ENCODE data around the gene ST6GALNAC3.

ST6GALNAC3 gene

DNA sequence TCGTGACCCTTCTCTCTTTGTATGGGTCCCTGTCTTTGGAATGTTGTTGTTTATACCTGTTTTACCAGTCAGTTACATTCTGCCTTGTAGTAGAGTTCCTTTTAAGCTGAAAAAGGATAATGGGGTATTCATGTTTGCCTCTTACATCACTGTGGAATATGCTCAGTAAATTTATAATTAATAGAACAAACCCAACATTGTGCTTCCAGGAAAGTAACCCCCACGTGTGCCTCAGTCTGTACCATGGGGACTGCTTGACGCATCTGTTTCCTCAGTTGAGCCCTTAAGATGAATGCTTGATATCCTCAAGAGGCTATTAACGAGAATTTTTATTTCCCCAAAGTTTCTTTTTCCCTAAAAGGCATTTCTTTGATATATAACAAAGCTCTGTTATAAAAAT, 73.4 kb downstream of the ST6GALNAC3 start:
- no peak for DNase-seq

DNA sequence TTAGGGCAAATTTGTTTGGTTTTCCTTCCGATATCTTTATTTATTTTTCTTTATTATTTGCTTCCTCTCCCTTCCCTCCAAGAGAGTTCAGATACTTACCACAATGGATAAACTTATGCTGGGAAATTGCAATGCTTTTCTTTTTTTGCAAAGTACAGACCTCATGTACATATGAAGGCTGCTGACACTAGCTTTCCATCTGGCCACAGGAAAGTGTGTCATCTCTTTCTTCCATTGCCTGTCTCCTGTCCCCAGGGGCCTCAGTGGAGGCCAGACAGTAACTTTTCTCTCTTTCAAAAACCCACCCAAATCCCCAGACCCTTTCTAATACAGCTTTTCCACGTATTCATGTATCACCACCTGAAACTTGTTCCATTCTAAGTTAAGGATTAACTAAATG, 73.9 kb downstream of the ST6GALNAC3 start:
- no peak for DNase-seq

DNA sequence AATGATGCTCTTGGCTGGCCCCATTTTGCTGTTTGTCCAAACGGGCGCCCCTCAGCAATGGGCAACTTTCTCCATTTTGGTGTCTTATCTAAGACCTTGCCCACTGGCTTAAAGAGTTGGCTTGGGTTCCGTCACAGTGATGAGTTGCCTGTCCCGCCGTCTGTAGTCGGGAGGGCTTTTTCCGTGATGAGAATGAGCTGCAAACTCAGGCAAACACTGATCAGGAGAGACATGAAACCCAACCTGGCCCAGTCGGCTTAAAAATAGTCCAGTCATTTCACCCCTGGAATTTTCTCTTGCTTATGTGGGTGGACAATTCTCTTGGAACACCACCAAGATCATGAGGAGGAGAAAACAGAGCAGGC, 79.3 kb downstream of the ST6GALNAC3 start:
- no peak for DNase-seq

DNA sequence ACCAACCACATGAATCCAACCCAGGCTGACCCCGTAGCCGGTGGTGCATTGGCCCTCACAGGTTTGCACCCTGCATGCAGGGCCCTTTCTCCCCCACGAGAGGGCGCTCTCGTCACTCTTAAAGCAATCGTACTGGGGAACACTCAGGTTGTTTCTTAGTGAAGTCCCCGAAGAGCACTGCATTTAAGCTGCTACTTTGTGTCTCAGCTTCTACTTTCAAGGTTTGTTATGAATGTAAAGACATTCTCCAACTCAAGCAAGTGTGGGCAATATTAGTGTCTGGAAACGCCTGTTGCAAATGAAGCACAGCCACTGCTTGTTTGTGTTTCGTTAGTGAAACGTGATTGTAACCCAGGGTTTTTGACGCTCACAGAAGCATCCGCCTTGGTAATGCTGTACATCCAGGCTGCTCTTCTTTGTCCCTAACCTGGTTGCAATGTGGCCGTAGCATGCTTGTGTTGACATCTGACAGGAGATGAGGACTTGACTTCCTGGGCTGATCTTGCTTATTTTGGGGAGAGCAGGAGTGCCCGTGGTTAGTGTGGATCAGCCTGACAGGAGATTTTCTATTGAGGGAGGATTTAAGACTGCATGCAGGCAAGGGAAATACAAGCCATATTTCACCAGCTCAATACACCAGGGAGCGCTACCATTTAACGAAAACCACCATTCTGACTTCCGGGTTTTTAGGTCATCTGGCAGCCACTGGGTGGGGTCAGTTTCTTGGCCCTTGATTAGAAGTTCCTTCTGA, 79.8 kb downstream of the ST6GALNAC3 start:
- DNase-seq, result peak; percentile 69

DNA sequence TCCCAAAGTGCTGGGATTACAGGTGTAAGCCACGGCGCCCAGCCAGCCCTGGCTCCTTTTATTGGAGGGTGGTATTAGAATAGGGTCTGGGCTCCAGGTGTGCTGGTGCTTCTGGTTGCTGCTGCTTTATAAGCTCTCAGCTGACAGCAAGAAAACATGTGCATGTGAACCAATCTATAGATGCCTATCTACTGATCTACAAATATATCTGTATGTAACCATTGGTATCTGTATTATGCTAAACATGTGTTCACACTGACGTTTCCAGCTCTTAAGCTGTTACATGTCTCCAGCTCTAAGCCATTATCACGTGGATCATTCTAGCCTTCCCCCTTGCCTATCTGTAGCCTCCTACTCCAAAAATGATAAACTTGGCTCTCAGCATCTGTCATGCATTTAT, 82.4 kb downstream of the ST6GALNAC3 start:
- DNase-seq, result no peak

DNA sequence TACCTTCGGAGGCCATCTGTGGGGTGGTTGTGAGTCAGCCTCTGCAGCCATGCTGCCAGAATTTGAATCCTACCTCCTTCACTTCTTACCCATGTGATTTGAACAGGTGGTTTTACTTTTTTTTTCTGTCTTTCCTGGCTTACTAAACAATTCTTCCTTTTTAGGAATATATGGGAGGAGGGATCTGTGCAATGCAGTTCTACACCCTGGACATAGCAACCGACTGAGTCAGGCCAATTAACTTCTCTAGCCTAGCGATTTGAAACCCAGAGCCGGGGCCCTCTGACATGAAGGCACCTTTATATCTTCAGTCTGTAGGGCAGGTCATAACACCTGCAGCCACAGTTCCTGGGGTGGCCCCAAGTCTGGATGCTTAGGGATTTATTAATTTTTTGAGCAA, 83.6 kb downstream of the ST6GALNAC3 start:
- DNase-seq, result no peak

DNA sequence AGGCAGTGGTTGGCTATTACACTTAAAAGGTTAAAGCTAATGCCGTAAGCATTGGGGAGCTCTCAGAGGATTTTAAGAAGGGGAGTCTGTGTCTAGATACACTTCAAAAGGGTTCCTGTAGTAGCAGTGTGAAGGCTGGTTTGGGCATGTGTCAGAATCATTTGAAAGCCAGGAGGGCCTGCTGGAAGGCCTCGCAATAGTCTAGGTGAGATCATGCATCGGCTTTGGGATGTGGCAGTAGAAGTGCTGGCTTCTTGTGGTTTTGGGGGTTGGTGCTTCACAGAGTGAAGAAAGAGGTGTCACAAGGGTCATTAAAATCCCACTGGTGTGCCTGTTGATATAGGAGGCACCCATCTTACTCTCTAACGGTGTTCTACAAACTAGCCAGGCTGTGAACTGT, 85.7 kb downstream of the ST6GALNAC3 start:
- no peak for DNase-seq

DNA sequence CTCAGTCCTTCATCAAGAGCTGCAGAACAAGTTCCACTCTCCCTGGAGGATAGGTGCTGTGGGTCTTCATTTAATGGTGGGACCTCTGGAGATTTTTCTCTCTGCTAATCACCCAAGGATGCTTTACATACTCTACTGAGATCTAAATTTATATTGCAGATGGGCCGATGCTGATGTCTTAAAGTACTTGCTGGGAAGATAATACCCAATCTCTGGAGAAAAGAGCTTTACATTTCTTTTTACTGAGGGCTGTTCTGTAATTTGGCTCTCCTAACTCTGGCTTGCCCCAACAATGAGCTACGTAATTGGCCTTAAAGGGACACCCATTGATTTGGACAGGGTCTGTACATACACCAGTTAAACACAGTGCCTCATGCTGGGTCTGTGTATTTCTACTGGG, 86.9 kb downstream of the ST6GALNAC3 start:
- no peak for DNase-seq

DNA sequence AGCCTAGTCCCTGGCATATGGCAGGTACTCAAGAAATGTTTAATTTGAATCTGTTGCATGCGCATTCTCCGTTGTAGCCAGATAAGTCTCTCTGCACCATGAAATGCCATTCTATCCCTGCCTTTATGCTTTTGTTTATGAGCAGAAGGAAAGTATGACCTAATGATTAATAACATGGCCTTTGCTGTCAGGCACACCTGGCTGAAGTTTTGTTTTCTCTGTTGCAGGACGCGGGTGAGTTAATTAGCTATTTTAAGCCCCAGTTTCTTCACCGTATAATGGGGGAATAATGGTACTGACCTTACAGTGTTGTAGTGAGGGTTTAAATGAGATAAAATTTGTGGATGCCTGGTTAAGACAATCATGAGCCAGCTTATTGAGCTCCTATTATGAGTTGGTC, 87.7 kb downstream of the ST6GALNAC3 start:
- no peak for DNase-seq

DNA sequence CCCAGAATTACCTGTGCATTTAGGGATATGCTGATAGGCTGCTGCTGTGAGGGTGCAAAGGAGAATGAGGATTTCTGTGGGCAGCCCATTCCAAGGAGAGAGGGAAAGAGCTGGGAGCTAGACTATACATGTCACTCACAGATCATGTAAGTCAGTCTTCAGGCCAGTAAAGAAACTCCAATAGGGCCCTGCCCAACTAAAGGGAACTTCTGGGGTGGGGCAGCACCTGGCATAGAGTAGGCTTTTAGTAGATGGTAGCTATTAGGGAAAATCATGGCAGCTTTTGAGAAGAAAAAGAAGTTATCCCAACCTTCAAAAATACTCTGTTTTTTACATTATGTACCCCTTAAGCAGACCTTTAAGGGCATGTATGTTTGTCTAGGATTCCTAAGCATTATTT, 89.6 kb downstream of the ST6GALNAC3 start:
- DNase-seq, result no peak

DNA sequence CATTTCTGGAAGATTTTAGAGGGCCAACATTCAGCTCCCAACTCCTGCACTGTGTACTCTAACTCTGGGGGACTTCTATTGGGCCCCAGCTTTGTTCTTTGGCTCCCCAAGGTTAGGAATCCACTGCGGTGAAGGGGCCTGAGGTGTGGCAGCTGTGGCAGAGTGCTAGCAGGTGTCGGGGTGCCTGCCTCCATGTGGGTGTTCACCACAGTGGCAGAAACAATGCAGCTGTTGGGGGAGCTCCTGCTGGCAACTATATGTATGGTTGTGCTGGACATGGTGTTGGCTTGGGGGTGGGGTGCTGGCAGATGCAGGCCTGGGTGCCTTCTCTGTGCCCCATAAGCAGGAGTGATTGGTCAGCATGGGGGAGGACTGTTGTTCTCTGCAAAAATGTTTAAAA, 95.5 kb downstream of the ST6GALNAC3 start:
- no peak for DNase-seq

DNA sequence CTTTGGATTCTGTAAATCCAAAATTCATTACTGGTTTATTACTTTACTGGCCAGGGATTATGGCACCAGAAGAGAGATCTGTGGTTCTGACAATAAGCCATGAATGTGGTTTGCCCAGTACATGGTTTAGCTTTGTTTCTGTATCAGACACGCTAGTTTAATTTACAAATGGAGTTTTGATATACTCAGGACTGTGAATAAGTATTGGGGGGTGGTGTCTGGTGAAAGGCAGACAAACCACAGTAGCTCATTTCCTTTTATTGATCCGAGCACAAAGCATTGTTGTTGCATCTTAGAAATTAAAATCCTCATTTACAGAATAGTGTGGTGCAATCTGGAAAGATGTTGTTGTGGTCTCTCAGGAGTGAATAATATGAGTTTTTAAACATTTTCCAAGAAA, 96.0 kb downstream of the ST6GALNAC3 start:
- DNase-seq, result no peak

DNA sequence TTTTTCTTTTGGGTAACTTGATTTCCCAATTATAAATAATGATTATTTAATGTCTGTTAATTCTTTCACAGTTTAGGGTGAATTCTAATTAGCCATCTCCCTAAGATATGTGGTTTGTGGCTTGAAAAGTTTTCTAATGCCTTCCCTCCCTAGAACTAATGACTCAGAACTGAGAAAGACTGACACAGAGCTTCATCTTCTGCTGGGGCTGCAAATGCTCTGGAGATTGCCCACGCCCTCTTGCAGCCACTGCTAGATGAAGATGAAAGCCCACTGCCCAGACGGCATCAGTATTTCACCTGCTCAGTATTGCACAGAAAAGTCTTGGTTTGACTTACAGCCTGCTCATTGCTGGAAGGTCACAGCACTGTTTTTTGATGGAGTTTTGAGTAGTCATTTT, 101.5 kb downstream of the ST6GALNAC3 start:
- DNase-seq, result no peak

DNA sequence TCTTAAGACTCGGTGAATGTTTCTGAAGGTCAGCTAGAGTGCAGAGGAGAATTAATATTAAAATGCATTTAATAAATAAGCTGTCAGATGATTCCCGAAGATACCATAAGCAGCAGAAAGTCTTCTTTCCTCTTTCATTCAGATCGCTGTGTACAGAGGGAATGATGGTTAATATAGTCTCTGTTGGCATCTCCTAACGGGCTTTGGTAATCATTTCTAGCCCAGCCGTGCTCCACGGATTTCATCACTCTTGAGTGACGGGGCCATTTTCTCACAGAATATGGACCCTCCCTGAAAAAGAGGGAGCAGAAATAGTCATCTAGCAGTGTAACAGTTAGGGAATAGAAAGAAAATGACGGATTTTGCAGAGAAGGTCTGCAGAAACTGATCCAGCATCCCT, 103.1 kb downstream of the ST6GALNAC3 start:
- no peak for DNase-seq

DNA sequence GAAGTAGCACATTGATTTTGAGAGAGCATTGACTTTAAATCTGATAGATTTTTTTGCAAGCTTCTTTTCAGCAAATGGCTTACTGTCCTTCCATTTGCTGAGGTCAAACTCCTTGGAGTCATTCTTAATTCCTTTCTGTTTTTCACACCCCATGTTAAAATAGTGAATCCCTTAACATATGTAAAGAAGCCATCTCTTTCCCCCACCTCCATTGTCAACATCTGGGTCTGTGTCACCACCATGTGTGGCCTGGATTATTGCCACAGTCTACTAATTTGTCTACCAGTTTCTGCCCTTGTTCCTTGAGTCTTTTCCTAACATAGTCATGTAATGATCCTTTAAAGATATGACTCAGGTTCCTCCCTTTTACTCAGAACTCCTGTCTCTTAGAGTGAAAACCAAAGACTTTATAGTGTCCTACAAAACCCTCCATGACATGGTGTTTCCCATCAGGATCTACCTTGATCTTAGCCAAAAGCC, 104.7 kb downstream of the ST6GALNAC3 start:
- no peak for DNase-seq

DNA sequence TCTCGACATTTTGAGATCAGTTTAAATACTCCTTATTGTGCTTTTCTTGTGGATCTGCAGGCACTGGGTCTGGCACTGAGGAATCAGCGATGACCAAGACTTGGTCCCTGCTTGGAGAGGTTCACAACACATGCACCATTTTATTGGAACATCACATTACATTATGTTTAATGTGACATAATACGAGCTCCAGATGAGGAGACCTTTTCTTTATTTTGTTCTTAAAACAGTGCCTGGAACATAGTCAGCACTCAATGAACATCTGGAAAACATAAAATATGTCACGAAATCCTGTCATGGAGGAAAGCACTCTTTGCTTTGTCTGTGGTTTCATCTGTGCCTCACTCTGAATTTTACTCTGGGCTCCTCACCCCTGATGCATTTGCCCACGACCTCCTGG, 110.7 kb downstream of the ST6GALNAC3 start:
- no peak for DNase-seq

DNA sequence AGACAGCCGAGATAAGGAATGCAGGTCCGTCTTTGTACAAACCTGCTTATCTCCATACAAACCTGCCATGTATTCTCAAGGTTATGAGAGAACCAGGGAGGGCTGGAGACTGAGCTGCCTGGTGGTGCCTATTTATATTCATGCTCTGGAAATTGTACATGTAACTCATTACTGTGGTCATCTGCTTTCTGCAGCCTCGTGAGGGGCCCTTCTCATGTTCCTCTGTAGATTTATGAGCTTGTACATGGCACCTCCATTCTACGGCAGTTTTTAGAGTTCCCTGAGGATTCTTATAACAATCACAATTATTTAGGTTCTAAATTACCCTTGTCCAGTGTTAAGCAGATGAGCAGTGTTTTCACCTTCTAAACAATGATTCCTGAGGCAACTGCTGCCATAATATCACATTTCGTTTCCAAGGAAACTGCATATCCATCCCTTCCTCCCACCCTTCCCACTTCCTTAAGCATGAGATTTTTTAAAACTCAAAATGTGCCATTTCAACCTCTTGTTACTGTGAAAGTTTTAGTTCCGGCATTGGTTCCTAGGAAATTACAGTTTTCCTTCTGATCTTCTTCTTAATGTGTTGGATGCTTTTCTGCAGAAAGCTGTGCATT, 112.1 kb downstream of the ST6GALNAC3 start:
- DNase-seq, result no peak

DNA sequence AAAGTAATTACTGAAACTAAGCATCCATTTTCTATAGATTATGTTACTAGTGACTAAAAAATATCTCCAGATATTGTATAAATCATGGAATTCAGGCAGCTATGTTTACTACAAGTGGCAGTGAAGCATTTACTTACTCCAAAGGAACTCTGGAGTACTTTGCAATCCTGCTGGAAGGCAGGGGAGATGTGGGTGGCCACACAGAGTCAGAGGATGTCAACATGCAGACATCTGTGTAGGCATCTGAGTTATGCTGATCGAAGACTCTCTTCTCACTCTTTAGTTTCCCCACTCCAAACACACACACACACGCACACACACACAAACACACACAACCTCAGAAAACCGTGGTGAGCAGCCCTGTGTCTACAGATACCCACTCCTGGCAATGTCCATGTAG, 112.9 kb downstream of the ST6GALNAC3 start:
- no peak for DNase-seq

DNA sequence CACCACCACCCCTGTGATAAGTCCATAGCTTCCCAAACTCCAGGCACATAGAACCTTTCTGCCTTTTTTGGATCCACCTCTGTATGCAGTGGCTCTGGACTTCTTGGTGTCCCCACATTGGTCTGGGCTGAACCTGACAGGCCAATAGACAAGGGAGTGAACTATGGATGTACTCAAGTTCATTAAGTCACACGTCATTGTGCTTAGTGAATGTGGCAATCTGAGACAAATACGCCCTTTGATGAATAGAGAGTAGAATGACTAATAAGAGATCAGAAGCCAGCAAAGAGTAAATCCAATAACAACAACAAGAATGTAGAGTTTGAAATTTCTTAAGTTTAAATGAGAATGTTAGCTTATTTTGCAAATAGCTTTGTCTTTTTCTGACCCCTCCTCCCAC, 114.8 kb downstream of the ST6GALNAC3 start:
- DNase-seq, result no peak

DNA sequence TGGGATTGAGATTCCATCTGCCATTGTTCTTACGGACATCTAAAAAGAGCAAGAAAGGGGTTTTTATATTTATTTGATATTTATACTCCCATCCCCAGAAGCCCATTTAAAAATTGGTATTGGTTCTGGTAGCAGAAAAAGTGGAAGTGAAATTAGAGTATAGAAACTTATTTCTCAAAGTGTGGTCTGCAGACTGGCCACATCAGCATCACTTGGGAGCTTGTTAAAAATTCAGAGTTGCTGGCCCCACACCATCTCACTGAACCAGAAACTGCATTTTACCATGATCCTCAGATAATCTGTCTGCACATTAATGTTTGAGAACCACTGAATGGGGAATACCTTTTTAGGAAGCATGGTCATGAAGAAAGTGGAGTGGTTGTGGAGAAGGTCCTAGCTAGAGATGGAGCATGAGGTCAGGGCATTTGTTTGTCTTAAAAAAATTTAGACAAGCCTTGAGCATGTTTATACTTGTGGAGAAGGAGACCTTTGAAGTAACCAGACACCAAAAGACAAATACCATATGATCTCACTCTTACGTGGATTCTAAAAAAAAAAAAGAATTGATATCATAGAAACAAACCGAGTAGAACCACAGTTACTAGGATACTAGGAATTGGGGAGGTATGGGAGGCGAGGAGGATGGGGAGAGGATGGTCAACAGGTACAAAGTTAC, 116.3 kb downstream of the ST6GALNAC3 start:
- no peak for DNase-seq

DNA sequence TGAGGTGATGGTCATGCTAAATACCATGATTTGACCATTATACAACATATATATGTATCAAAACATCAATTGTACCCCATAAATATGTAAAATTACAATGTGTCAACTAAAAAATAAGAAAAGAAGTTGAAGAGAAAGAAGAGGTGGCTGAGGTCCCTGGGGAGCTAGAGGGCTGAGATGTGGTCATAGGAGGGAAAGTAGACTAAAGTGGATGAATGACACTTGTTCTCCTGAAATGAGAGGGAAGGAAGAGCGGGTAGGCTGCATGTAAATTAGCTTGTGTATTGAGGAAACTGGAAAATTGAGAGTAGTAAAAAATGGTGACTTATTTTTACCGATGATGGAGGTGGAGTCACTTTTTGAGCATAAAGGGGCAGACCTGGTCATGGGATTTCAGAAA, 117.0 kb downstream of the ST6GALNAC3 start:
- no peak for DNase-seq

DNA sequence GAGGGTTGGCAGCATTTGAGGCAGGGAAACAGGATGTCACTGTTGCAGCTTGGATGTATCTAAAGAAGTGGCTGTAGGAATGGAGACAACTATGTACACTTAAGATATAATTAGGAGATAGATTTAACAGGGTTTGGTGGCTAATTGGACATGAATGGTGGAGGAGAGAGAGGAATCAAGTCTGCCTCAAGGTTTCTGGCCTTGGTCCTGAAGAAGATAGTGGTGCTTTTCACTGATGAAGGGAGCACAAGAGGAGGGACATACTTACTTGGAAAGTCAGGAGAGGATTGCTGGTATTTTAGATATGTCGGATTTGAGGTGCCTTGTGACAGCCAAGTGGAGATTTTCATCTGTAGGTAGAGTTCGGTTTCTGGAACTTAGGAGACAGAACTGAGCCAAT, 123.9 kb downstream of the ST6GALNAC3 start:
- DNase-seq, result no peak

DNA sequence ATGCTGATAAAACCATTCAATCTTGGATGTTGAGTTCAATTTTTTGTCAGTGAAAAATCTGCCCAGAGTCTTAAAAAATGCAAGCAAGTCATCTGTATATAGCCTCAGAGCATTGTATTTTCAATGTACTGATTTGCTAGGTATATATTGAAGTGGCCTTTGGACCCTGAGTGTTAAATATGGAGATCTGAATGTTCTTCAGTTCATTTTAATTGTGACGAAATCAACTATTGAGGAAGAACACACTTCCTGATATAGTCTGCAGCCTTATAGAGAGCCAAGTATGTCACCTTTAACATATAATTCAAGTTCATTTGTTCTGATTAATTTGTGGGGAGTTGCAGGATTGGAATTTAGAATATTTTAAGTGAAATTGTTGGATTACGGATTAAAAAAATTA, 128.1 kb downstream of the ST6GALNAC3 start:
- no peak for DNase-seq

DNA sequence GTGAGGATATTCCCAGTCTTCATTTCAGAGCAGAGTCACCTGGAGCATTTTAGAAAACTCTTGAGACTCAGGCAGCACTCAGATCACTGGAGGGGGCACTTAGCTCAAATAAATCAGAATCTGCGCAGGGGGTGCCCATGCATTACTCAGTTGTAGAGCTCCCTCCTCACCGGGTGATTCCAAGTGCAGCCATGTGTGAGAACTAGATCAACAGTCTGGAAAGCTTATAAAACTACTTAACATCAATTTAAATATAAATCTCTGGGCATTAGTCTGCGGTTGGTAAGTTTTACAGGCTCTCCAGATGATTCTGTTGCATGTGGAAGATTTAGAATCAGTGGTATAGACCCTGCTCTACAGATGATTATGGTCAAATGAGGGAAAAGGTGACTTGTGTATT, 128.6 kb downstream of the ST6GALNAC3 start:
- DNase-seq, result no peak

All from T1000 (cell line).